ENCODE results near the gene REV1.

REV1 gene

DNA sequence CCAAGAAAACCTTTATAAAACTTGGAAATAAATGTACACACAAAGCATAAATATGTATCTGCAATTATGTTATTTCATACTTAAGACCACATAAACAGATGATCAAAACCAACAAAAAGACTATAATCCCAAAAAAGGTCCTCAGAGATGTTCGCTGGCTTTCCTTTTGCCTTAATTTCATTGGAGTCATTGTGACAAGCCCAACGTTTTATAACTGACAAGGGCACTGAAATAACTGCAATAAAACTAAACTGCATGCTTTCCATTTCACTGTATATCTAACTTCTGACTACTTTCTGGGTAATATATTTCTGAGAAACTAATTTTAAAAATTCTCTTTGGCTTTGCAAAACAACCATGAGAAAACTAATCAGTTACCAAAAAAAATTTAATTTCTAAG lies 56.5 kb downstream of the REV1 start:
- no peak for TF ChIP-seq POLR2AphosphoS5 (IDR thresholded peaks at IDR 0.05; ENCODE audit: low read depth, low read length)
- TF ChIP-seq, protein P1, sequence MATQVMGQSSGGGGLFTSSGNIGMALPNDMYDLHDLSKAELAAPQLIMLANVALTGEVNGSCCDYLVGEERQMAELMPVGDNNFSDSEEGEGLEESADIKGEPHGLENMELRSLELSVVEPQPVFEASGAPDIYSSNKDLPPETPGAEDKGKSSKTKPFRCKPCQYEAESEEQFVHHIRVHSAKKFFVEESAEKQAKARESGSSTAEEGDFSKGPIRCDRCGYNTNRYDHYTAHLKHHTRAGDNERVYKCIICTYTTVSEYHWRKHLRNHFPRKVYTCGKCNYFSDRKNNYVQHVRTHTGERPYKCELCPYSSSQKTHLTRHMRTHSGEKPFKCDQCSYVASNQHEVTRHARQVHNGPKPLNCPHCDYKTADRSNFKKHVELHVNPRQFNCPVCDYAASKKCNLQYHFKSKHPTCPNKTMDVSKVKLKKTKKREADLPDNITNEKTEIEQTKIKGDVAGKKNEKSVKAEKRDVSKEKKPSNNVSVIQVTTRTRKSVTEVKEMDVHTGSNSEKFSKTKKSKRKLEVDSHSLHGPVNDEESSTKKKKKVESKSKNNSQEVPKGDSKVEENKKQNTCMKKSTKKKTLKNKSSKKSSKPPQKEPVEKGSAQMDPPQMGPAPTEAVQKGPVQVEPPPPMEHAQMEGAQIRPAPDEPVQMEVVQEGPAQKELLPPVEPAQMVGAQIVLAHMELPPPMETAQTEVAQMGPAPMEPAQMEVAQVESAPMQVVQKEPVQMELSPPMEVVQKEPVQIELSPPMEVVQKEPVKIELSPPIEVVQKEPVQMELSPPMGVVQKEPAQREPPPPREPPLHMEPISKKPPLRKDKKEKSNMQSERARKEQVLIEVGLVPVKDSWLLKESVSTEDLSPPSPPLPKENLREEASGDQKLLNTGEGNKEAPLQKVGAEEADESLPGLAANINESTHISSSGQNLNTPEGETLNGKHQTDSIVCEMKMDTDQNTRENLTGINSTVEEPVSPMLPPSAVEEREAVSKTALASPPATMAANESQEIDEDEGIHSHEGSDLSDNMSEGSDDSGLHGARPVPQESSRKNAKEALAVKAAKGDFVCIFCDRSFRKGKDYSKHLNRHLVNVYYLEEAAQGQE (IDR thresholded peaks at IDR 0.05; ENCODE audit: insufficient read depth in 1 of 2, low read depth in 2 of 2, low read length in 2 of 2), result no peak
- TF ChIP-seq SIN3A (IDR thresholded peaks at IDR 0.05; ENCODE audit: borderline replicate concordance, insufficient read depth, low read length), result no peak
- no peak for TF ChIP-seq FOXP2 (optimal IDR thresholded peaks at IDR 0.05; ENCODE audit: borderline replicate concordance, extremely low read depth, extremely low read length, insufficient read depth)
- no peak for TF ChIP-seq TAF1 (IDR thresholded peaks at IDR 0.05; ENCODE audit: borderline replicate concordance, insufficient read depth, low read length)

DNA sequence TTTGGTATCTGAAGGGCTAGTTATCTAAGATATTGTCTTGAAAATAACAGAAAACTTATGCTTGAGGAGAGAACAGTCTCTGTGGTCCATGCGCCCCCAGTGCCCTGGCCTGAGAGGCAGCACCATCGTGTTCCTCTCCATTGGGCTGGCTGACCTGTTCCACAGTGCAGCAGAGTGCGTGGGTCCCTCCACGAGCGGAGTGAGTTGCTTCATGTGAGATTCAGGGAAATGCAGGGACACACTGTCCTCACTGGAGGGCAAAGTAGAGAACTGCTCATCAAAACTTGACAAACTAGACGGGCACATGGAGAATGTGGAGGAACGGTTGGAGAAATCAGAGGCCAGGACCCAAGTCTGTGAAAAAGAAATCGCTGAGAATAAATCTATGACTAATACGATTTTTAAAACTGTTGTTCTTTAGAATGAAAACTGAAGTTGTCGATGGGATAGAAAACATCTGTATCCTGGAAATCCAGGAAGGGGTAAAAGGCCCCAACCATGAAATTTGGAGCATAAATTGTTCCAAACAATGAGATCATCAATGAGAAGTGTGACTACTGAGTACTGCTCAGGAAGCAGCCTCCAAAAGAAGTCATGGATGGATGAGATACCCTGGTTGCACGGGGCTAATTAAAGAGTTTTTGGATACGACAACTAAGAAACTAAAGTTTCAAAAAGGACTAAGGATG lies 58.1 kb downstream of the REV1 start:
- TF ChIP-seq FOXP2 (optimal IDR thresholded peaks at IDR 0.05; ENCODE audit: borderline replicate concordance, extremely low read depth, extremely low read length, insufficient read depth), result no peak
- TF ChIP-seq, protein P1 (IDR thresholded peaks at IDR 0.05; ENCODE audit: insufficient read depth in 1 of 2, low read depth in 2 of 2, low read length in 2 of 2), result no peak
- no peak for TF ChIP-seq POLR2AphosphoS5 (IDR thresholded peaks at IDR 0.05; ENCODE audit: low read depth, low read length)
- no peak for TF ChIP-seq SIN3A (IDR thresholded peaks at IDR 0.05; ENCODE audit: borderline replicate concordance, insufficient read depth, low read length)
- no peak for TF ChIP-seq TAF1 (IDR thresholded peaks at IDR 0.05; ENCODE audit: borderline replicate concordance, insufficient read depth, low read length)

DNA sequence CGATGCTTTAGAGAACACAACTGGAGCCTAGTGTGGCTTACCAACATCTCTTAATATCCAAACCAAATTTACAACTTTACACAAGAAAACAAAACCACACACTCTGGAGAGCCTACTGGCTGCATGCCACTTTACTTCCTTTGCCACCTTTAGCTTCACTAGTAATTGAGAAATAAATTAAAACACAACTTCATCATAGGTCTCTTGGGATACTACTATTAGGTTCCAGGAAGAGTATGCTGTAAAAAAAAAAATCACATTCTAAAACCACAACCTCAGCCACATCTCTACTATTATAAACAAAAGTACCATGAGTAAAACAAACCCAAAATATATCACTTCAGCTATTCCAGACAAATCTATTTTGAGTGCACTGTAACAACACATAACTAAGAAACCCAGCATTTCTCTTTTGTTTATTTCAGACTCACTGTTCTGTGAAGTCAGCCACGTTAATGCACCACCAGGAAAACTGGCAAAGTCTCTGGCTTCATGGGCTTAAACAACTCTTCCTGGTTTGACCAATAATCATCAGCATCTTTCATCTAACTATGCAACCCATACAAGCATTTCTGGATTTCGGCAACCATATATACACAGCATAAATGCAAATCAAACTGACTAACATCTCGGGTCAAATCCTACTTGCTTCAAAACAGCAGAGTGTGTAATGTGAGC lies 59.1 kb downstream of the REV1 start:
- no peak for TF ChIP-seq FOXP2 (optimal IDR thresholded peaks at IDR 0.05; ENCODE audit: borderline replicate concordance, extremely low read depth, extremely low read length, insufficient read depth)
- no peak for TF ChIP-seq TAF1 (IDR thresholded peaks at IDR 0.05; ENCODE audit: borderline replicate concordance, insufficient read depth, low read length)
- TF ChIP-seq SIN3A (IDR thresholded peaks at IDR 0.05; ENCODE audit: borderline replicate concordance, insufficient read depth, low read length), result no peak
- TF ChIP-seq, protein P1 (IDR thresholded peaks at IDR 0.05; ENCODE audit: insufficient read depth in 1 of 2, low read depth in 2 of 2, low read length in 2 of 2), result no peak
- no peak for TF ChIP-seq POLR2AphosphoS5 (IDR thresholded peaks at IDR 0.05; ENCODE audit: low read depth, low read length)

DNA sequence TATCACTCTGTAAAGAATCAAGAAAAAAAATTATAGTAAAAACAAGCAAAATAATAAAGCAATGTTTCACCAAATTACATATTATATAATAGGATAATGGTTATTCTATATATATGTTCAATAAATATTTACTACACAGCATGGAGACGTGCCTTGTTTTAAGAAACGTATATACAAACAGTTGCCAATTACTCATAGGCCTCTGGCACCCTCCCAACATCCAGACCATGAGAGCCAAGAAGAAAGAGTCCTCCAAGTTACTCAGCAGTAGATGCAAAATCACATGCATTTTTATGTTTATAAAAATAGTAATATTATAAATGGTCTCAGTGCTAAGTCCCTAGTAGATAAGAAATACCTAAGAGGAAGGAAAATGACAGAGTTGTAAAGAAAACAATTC lies 64.8 kb downstream of the REV1 start:
- no peak for TF ChIP-seq FOXP2 (optimal IDR thresholded peaks at IDR 0.05; ENCODE audit: borderline replicate concordance, extremely low read depth, extremely low read length, insufficient read depth)
- no peak for TF ChIP-seq SIN3A (IDR thresholded peaks at IDR 0.05; ENCODE audit: borderline replicate concordance, insufficient read depth, low read length)
- TF ChIP-seq, protein P1 (IDR thresholded peaks at IDR 0.05; ENCODE audit: insufficient read depth in 1 of 2, low read depth in 2 of 2, low read length in 2 of 2), result no peak
- TF ChIP-seq POLR2AphosphoS5 (IDR thresholded peaks at IDR 0.05; ENCODE audit: low read depth, low read length), result no peak
